CD4-positive, alpha-beta T cell (primary cell): ENCODE data around the gene ARHGAP21. TPM values are rescaled to one million over a fixed set of nuclear protein-coding genes. Genes with fewer than 3 reads are reported as not detected.

Experiments
- ATAC-seq: fragments of 200-7000 bp; cut with Tn5 transposase; one replicate; pipeline ENCODE4 v1.10.0; 2022; ENCODE audit warnings: mild to moderate bottlenecking; ENCODE audit not compliant: poor library complexity
- CTCF ChIA-PET: fragments of 350-600 bp; sonication (Branson Sonifier 250); formaldehyde crosslinking; loops from one replicate; lab custom pipeline; 2021; ENCODE audit warnings: antibody characterized with exemption, inconsistent platforms; lab: Charles Lee
- POLR2A ChIA-PET: fragments of 350-600 bp; sonication (Branson Sonifier 250); formaldehyde crosslinking; loops from one replicate; lab custom pipeline; 2021; ENCODE audit warnings: antibody characterized with exemption, inconsistent platforms; lab: Charles Lee
- DNase-seq, 14 experiments: peaks; one replicate each; pipeline ENCODE4 v3.0.0-alpha.2; 2013 to 2020; ENCODE audit warnings: mixed read lengths in 2 of 14
- H3K27ac ChIP-seq, 2 donors: one replicate each; pipeline versions ENCODE4 v1.5.1 to v1.7.0; 2013; ENCODE audit warnings: low read length in 2 of 2, low read depth in 1 of 2, mild to moderate bottlenecking in 1 of 2
- H3K27me3 ChIP-seq, 2 experiments: 1 replicate in 1 of 2; 2 replicates in 1 of 2; pipeline versions ENCODE4 v1.6.1 to v1.7.0; 2013; ENCODE audit warnings: low read length in 2 of 2, control low read depth in 1 of 2, mild to moderate bottlenecking in 1 of 2, moderate library complexity in 1 of 2; ENCODE audit not compliant: insufficient read depth in 2 of 2, control insufficient read depth in 1 of 2
- H3K36me3 ChIP-seq: one replicate; pipeline ENCODE4 v1.6.1; 2013; ENCODE audit warnings: low read length, control low read depth; ENCODE audit not compliant: insufficient read depth
- H3K4me1 ChIP-seq: one replicate; pipeline ENCODE4 v1.6.1; 2013; ENCODE audit warnings: low read length, control low read depth; ENCODE audit not compliant: insufficient read depth
- H3K4me3 ChIP-seq: one replicate; pipeline ENCODE4 v1.5.1; 2013; ENCODE audit warnings: mild to moderate bottlenecking, low read length, moderate library complexity
- H3K9me3 ChIP-seq, 2 experiments: 1 replicate in 1 of 2; 2 replicates in 1 of 2; pipeline versions ENCODE4 v1.6.1 to v1.7.0; 2013; ENCODE audit warnings: low read length in 2 of 2, mild to moderate bottlenecking in 2 of 2, control low read depth in 1 of 2, moderate library complexity in 1 of 2; ENCODE audit not compliant: control insufficient read depth in 1 of 2, insufficient read depth in 1 of 2
- H3K27ac Mint-ChIP-seq: one replicate; pipeline ENCODE4 v1.8.0; 2020; ENCODE audit warnings: mixed read lengths
- H3K27me3 Mint-ChIP-seq: one replicate; pipeline ENCODE4 v1.8.0; 2021; ENCODE audit warnings: mixed read lengths
- H3K36me3 Mint-ChIP-seq: one replicate; pipeline ENCODE4 v1.8.0; 2021; ENCODE audit warnings: low read depth, mixed read lengths
- H3K4me1 Mint-ChIP-seq: one replicate; pipeline ENCODE4 v1.8.0; 2021; ENCODE audit warnings: low read depth, mixed read lengths
- H3K4me3 Mint-ChIP-seq: one replicate; pipeline ENCODE4 v1.8.0; 2020; ENCODE audit warnings: mild to moderate bottlenecking, mixed read lengths
- H3K9me3 Mint-ChIP-seq: one replicate; pipeline ENCODE4 v1.8.0; 2020; ENCODE audit warnings: mixed read lengths
- intact Hi-C, 2 experiments: fragments of 100-400 bp; cut with DNase I in 1 of 2; cut with micrococcal nuclease in 1 of 2; formaldehyde crosslinking; loops; one replicate each; pipeline versions ENCODE4 v1.15.1 to v1.9.0; 2023 to 2025; cut with DNase I, micrococcal nuclease
- total RNA-seq, 174 experiments: library from RNA in 2 of 174; stranded (reverse) in 2 of 174; gene quantifications; one replicate each; pipeline ENCODE4 v1.2.3 and lab custom pipeline; 2021 to 2026
- TF ChIP-seq, protein P1 (sequence below): fragments of 200-600 bp; IDR thresholded peaks from one replicate; pipeline ENCODE4 v1.8.0; 2022; ENCODE audit warnings: antibody characterized with exemption, mild to moderate bottlenecking

The ARHGAP21 gene
- total RNA-seq, 2 experiments from 2014 or later, result 38.4 to 43.4 TPM

DNA sequence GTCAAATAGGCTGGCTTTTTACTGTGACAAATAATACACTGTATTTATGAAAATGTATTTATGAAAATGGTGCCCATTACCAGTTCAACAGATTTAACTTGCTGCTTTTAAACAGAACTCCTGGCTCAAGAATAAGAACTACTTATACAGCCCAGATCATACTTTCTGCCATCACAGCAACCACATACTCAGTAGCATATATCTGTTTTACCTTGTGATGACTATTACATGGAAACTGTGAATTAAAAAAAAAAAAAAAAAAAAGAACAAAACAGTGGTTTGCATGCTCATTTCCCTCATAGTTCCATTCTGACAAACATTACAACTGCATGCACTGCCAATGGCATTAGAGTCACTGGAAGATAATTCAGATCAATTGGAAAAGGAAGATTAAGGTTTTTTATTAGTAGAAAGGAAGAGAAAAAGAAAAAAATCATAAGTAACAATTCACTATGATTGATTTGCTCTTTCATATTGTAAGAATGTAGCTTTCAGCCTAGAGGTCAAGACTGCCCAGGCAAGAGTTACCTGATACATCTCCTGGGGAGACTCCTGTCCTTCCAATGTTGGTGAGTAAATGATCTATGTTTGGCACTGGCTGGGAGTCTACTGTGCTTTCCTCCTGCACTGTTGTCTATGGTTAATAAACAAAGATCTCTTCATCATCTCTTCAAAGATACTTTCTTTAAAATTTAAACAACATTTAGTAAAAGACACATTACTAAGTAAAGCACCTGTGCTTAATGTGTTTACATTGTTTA is 132.8 kb downstream of the ARHGAP21 start:
- Histone ChIP-seq H3K9me3 (no peaks in the 10 kb centered on the region), H3K27ac (no peak overlapping the region), H3K4me3 (no peak overlapping the region), H3K27me3 (no peaks in the 10 kb centered on the region), H3K36me3 (peaks cover 5% of the 10 kb centered on the region), H3K4me1 (no peaks in the 10 kb centered on the region)
- ChIA-PET CTCF (no interaction called here), POLR2A (no interaction called here)
- Mint-ChIP-seq H3K36me3 (peaks cover 93% of the 10 kb centered on the region), H3K9me3 (no peaks in the 10 kb centered on the region), H3K27me3 (no peaks in the 10 kb centered on the region), H3K4me1 (no peaks in the 10 kb centered on the region), H3K4me3 (no peak overlapping the region), H3K27ac (no peak overlapping the region)
- intact Hi-C loops, result no loop called here
- DNase-seq, result no peak
- TF ChIP-seq, protein P1, sequence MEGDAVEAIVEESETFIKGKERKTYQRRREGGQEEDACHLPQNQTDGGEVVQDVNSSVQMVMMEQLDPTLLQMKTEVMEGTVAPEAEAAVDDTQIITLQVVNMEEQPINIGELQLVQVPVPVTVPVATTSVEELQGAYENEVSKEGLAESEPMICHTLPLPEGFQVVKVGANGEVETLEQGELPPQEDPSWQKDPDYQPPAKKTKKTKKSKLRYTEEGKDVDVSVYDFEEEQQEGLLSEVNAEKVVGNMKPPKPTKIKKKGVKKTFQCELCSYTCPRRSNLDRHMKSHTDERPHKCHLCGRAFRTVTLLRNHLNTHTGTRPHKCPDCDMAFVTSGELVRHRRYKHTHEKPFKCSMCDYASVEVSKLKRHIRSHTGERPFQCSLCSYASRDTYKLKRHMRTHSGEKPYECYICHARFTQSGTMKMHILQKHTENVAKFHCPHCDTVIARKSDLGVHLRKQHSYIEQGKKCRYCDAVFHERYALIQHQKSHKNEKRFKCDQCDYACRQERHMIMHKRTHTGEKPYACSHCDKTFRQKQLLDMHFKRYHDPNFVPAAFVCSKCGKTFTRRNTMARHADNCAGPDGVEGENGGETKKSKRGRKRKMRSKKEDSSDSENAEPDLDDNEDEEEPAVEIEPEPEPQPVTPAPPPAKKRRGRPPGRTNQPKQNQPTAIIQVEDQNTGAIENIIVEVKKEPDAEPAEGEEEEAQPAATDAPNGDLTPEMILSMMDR, result no peak
- no peak for ATAC-seq

DNA sequence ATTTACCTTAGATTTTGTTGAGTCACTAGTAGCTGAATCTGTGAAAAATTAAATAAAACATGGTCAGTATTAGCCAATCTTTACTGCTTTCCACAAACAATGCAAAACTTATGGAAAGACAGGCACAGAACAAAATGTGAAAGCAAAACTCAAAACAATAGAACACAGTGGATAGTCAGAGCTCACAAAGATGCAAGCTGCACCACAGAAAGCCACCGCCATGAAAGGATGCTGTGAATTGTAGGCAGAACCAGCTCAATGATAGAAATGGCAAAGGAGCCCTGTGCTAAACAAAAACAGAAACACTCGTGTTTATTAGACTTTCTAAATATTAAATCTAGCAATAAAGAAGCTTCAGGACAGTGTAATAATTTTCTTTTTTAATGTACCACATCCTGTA is 134.4 kb downstream of the ARHGAP21 start:
- H3K27me3 Mint-ChIP-seq, result no peaks in the 10 kb centered on the region
- ChIA-PET CTCF (no interaction called here), POLR2A (interaction anchor here (0.6 to 1.6 kb wide), 2 partner anchors 15 to 492 kb away, joined by 3 read pairs; no protein-coding TSS in a partner anchor)
- H3K4me3 ChIP-seq, result no peak overlapping the region
- no peak overlapping the region for H3K27ac Mint-ChIP-seq
- H3K36me3 ChIP-seq, result peaks cover 5% of the 10 kb centered on the region
- no peak overlapping the region for H3K4me3 Mint-ChIP-seq
- H3K4me1 ChIP-seq, result no peaks in the 10 kb centered on the region
- DNase-seq, result no peak
- no peak overlapping the region for H3K27ac ChIP-seq
- H3K9me3 ChIP-seq, result no peaks in the 10 kb centered on the region
- H3K4me1 Mint-ChIP-seq, result no peaks in the 10 kb centered on the region
- TF ChIP-seq, protein P1, result no peak
- H3K27me3 ChIP-seq, result no peaks in the 10 kb centered on the region
- intact Hi-C loops, result no loop called here
- peaks cover 89% of the 10 kb centered on the region for H3K36me3 Mint-ChIP-seq
- H3K9me3 Mint-ChIP-seq, result no peaks in the 10 kb centered on the region
- no peak for ATAC-seq

DNA sequence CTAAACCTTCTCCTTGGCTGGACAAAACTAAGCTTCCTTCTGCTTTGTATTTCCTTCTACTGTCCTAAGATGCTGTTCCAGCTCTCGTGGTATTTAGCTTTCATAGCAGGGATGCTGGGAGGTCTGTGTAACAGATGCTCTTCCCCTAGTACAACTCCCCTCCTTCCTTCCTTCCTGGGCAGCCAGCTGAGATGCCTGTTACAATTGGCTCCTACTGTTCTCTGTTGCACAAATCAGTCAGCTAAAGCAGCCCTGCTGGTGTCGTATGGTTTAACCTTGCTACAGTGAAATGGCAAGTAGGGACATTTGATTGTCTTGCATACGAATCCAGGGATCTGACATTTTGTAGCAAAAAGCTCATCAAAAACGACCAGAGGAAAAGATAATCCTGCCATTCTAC is 143.8 kb downstream of the ARHGAP21 start:
- H3K4me1 ChIP-seq, result no peaks in the 10 kb centered on the region
- no peak for DNase-seq
- H3K27ac ChIP-seq, result no peak overlapping the region
- POLR2A ChIA-PET, result no interaction called here
- ATAC-seq, result no peak
- no peak overlapping the region for H3K27ac Mint-ChIP-seq
- H3K27me3 Mint-ChIP-seq, result no peaks in the 10 kb centered on the region
- no peaks in the 10 kb centered on the region for H3K4me1 Mint-ChIP-seq
- no peaks in the 10 kb centered on the region for H3K36me3 ChIP-seq
- peaks cover 13% of the 10 kb centered on the region for H3K36me3 Mint-ChIP-seq
- H3K4me3 ChIP-seq, result no peak overlapping the region
- TF ChIP-seq, protein P1, result no peak
- H3K4me3 Mint-ChIP-seq, result no peak overlapping the region
- intact Hi-C loops, result no loop called here
- H3K9me3 ChIP-seq, result no peaks in the 10 kb centered on the region
- no peaks in the 10 kb centered on the region for H3K9me3 Mint-ChIP-seq
- CTCF ChIA-PET, result interaction anchor here (0.6 kb wide), 1 partner anchor 210 kb away, joined by 3 read pairs; no protein-coding TSS in a partner anchor
- H3K27me3 ChIP-seq, result no peaks in the 10 kb centered on the region
